ENCODE results near the gene TFB2M.

The TFB2M gene

GRCh38 chr1:246519514-246519913 lies 46.5 kb downstream of the TFB2M start:
- Histone ChIP-seq H3K4me3 (ENCODE audit: low read length) (no peak overlapping the region), H3K9ac (ENCODE audit: low read depth, low read length) (no peak overlapping the region), H3K27ac (ENCODE audit: low read length) (no peak overlapping the region), H3K36me3 (ENCODE audit: insufficient read depth, low read depth, low read length) (no peaks in the 10 kb centered on the region), H3K27me3 (ENCODE audit: insufficient read depth, low read length) (no peaks in the 10 kb centered on the region), H3K9me3 (ENCODE audit: insufficient read depth, low read depth, low read length) (peaks cover 34% of the 10 kb centered on the region), H3K4me1 (ENCODE audit: insufficient read depth, low read length) (no peaks in the 10 kb centered on the region)

- H3K36me3 ChIP-seq (ENCODE audit: insufficient read depth, low read depth, low read length) = no peaks in the 10 kb centered on the region
- no peaks in the 10 kb centered on the region for H3K27me3 ChIP-seq (ENCODE audit: insufficient read depth, low read length)
- H3K27ac ChIP-seq (ENCODE audit: low read length) = no peak overlapping the region
- peaks cover 40% of the 10 kb centered on the region for H3K9me3 ChIP-seq (ENCODE audit: insufficient read depth, low read depth, low read length)
- no peak overlapping the region for H3K9ac ChIP-seq (ENCODE audit: low read depth, low read length)
- no peak overlapping the region for H3K4me3 ChIP-seq (ENCODE audit: low read length)
- no peaks in the 10 kb centered on the region for H3K4me1 ChIP-seq (ENCODE audit: insufficient read depth, low read length)
Observed at GRCh38 chr1:246518456-246519205, 47.4 kb downstream of the TFB2M start.

- Histone ChIP-seq H3K9me3 (ENCODE audit: insufficient read depth, low read depth, low read length) (peaks cover 40% of the 10 kb centered on the region), H3K27me3 (ENCODE audit: insufficient read depth, low read length) (no peaks in the 10 kb centered on the region), H3K36me3 (ENCODE audit: insufficient read depth, low read depth, low read length) (no peaks in the 10 kb centered on the region), H3K4me1 (ENCODE audit: insufficient read depth, low read length) (no peaks in the 10 kb centered on the region), H3K9ac (ENCODE audit: low read depth, low read length) (no peak overlapping the region), H3K4me3 (ENCODE audit: low read length) (no peak overlapping the region), H3K27ac (ENCODE audit: low read length) (no peak overlapping the region)
Observed at GRCh38 chr1:246517391-246517790, 48.7 kb downstream of the TFB2M start.

- H3K9ac ChIP-seq (ENCODE audit: low read depth, low read length) = no peak overlapping the region
- H3K27ac ChIP-seq (ENCODE audit: low read length) = no peak overlapping the region
- H3K27me3 ChIP-seq (ENCODE audit: insufficient read depth, low read length) = no peaks in the 10 kb centered on the region
- no peaks in the 10 kb centered on the region for H3K4me1 ChIP-seq (ENCODE audit: insufficient read depth, low read length)
- no peaks in the 10 kb centered on the region for H3K36me3 ChIP-seq (ENCODE audit: insufficient read depth, low read depth, low read length)
- H3K4me3 ChIP-seq (ENCODE audit: low read length) = no peak overlapping the region
- peaks cover 40% of the 10 kb centered on the region for H3K9me3 ChIP-seq (ENCODE audit: insufficient read depth, low read depth, low read length)
Observed at GRCh38 chr1:246516126-246516525, 49.9 kb downstream of the TFB2M start.

GRCh38 chr1:246515390-246516005 lies 50.6 kb downstream of the TFB2M start:
- Histone ChIP-seq H3K27ac (ENCODE audit: low read length) (no peak overlapping the region), H3K36me3 (ENCODE audit: insufficient read depth, low read depth, low read length) (no peaks in the 10 kb centered on the region)

GRCh38 chr1:246513619-246514343 lies 52.3 kb downstream of the TFB2M start:
- H3K36me3 ChIP-seq (ENCODE audit: insufficient read depth, low read depth, low read length) = no peaks in the 10 kb centered on the region
- no peaks in the 10 kb centered on the region for H3K4me1 ChIP-seq (ENCODE audit: insufficient read depth, low read length)
- H3K9ac ChIP-seq (ENCODE audit: low read depth, low read length) = no peak overlapping the region
- H3K27ac ChIP-seq (ENCODE audit: low read length) = no peak overlapping the region
- no peaks in the 10 kb centered on the region for H3K27me3 ChIP-seq (ENCODE audit: insufficient read depth, low read length)
- H3K9me3 ChIP-seq (ENCODE audit: insufficient read depth, low read depth, low read length) = peaks cover 40% of the 10 kb centered on the region
- no peak overlapping the region for H3K4me3 ChIP-seq (ENCODE audit: low read length)

More at GRCh38 chr1:246515390-246516005, 50.6 kb downstream of the TFB2M start:
- H3K27me3 ChIP-seq (ENCODE audit: insufficient read depth, low read length) = no peaks in the 10 kb centered on the region
- no peaks in the 10 kb centered on the region for H3K4me1 ChIP-seq (ENCODE audit: insufficient read depth, low read length)
- no peak overlapping the region for H3K4me3 ChIP-seq (ENCODE audit: low read length)
- H3K9ac ChIP-seq (ENCODE audit: low read depth, low read length) = no peak overlapping the region
- peaks cover 40% of the 10 kb centered on the region for H3K9me3 ChIP-seq (ENCODE audit: insufficient read depth, low read depth, low read length)

GRCh38 chr1:246513041-246513440 lies 53.0 kb downstream of the TFB2M start:
- Histone ChIP-seq H3K9ac (ENCODE audit: low read depth, low read length) (no peak overlapping the region), H3K9me3 (ENCODE audit: insufficient read depth, low read depth, low read length) (peaks cover 32% of the 10 kb centered on the region), H3K36me3 (ENCODE audit: insufficient read depth, low read depth, low read length) (no peaks in the 10 kb centered on the region), H3K27ac (ENCODE audit: low read length) (no peak overlapping the region), H3K4me3 (ENCODE audit: low read length) (no peak overlapping the region), H3K4me1 (ENCODE audit: insufficient read depth, low read length) (no peaks in the 10 kb centered on the region), H3K27me3 (ENCODE audit: insufficient read depth, low read length) (no peaks in the 10 kb centered on the region)

- no peaks in the 10 kb centered on the region for H3K4me1 ChIP-seq (ENCODE audit: insufficient read depth, low read length)
- peaks cover 31% of the 10 kb centered on the region for H3K9me3 ChIP-seq (ENCODE audit: insufficient read depth, low read depth, low read length)
- H3K27ac ChIP-seq (ENCODE audit: low read length) = no peak overlapping the region
- H3K27me3 ChIP-seq (ENCODE audit: insufficient read depth, low read length) = no peaks in the 10 kb centered on the region
- no peaks in the 10 kb centered on the region for H3K36me3 ChIP-seq (ENCODE audit: insufficient read depth, low read depth, low read length)
- no peak overlapping the region for H3K4me3 ChIP-seq (ENCODE audit: low read length)
- no peak overlapping the region for H3K9ac ChIP-seq (ENCODE audit: low read depth, low read length)
Observed at GRCh38 chr1:246512635-246513034, 53.4 kb downstream of the TFB2M start.

GRCh38 chr1:246512230-246512629 lies 53.8 kb downstream of the TFB2M start:
- no peaks in the 10 kb centered on the region for H3K36me3 ChIP-seq (ENCODE audit: insufficient read depth, low read depth, low read length)
- H3K27ac ChIP-seq (ENCODE audit: low read length) = no peak overlapping the region
- no peaks in the 10 kb centered on the region for H3K4me1 ChIP-seq (ENCODE audit: insufficient read depth, low read length)
- no peak overlapping the region for H3K9ac ChIP-seq (ENCODE audit: low read depth, low read length)
- no peaks in the 10 kb centered on the region for H3K27me3 ChIP-seq (ENCODE audit: insufficient read depth, low read length)
- no peak overlapping the region for H3K4me3 ChIP-seq (ENCODE audit: low read length)
- H3K9me3 ChIP-seq (ENCODE audit: insufficient read depth, low read depth, low read length) = peaks cover 30% of the 10 kb centered on the region

GRCh38 chr1:246511203-246511602 lies 54.9 kb downstream of the TFB2M start:
- H3K27ac ChIP-seq (ENCODE audit: low read length) = no peak overlapping the region
- H3K27me3 ChIP-seq (ENCODE audit: insufficient read depth, low read length) = 0 out of 2 replicates have a peak, but pooled peaks cover under 1% of the 10 kb centered on the region

GRCh38 chr1:246510147-246511030 lies 55.7 kb downstream of the TFB2M start:
- H3K27me3 ChIP-seq (ENCODE audit: insufficient read depth, low read length) = 0 out of 2 replicates have a peak, but pooled peaks cover 7% of the 10 kb centered on the region
- H3K27ac ChIP-seq (ENCODE audit: low read length) = no peak overlapping the region
- H3K36me3 ChIP-seq (ENCODE audit: insufficient read depth, low read depth, low read length) = no peaks in the 10 kb centered on the region
- H3K4me3 ChIP-seq (ENCODE audit: low read length) = no peak overlapping the region
- peaks cover 13% of the 10 kb centered on the region for H3K9me3 ChIP-seq (ENCODE audit: insufficient read depth, low read depth, low read length)
- H3K4me1 ChIP-seq (ENCODE audit: insufficient read depth, low read length) = no peaks in the 10 kb centered on the region
- no peak overlapping the region for H3K9ac ChIP-seq (ENCODE audit: low read depth, low read length)

More at GRCh38 chr1:246511203-246511602, 54.9 kb downstream of the TFB2M start:
- no peaks in the 10 kb centered on the region for H3K4me1 ChIP-seq (ENCODE audit: insufficient read depth, low read length)
- no peaks in the 10 kb centered on the region for H3K36me3 ChIP-seq (ENCODE audit: insufficient read depth, low read depth, low read length)
- H3K9ac ChIP-seq (ENCODE audit: low read depth, low read length) = no peak overlapping the region
- peaks cover 19% of the 10 kb centered on the region for H3K9me3 ChIP-seq (ENCODE audit: insufficient read depth, low read depth, low read length)
- H3K4me3 ChIP-seq (ENCODE audit: low read length) = no peak overlapping the region

Data from iPS-20b (cell line).